Suprapubic skin (tissue), 4 donors: ENCODE measurements around the gene C11orf24.

Experiments
- EP300 ChIP-seq: sonication (generic); formaldehyde crosslinking; IDR thresholded peaks from one replicate; pipeline ENCODE4 v1.6.1; 2017; ENCODE audit warnings: antibody characterized with exemption
- POLR2A ChIP-seq, 2 donors: fragments of 450-650 bp; IDR thresholded peaks; one replicate each; pipeline ENCODE4 v1.6.1; 2017; ENCODE audit warnings: antibody characterized with exemption in 2 of 2, mild to moderate bottlenecking in 2 of 2, moderate library complexity in 2 of 2
- POLR2AphosphoS5 ChIP-seq, 3 donors: sonication (generic); formaldehyde crosslinking; IDR thresholded peaks; one replicate each; pipeline ENCODE4 v1.6.1; 2017; ENCODE audit warnings: antibody characterized with exemption in 3 of 3
- TF ChIP-seq, protein P1 (sequence below), 2 donors: fragments of 200-600 bp in 1 of 2; fragments of 450-650 bp in 1 of 2; sonication (generic) in 1 of 2; IDR thresholded peaks; one replicate each; pipeline ENCODE4 v1.5.1; 2016 to 2019; ENCODE audit warnings: antibody characterized with exemption in 2 of 2, mild to moderate bottlenecking in 1 of 2, moderate library complexity in 1 of 2

DNA sequence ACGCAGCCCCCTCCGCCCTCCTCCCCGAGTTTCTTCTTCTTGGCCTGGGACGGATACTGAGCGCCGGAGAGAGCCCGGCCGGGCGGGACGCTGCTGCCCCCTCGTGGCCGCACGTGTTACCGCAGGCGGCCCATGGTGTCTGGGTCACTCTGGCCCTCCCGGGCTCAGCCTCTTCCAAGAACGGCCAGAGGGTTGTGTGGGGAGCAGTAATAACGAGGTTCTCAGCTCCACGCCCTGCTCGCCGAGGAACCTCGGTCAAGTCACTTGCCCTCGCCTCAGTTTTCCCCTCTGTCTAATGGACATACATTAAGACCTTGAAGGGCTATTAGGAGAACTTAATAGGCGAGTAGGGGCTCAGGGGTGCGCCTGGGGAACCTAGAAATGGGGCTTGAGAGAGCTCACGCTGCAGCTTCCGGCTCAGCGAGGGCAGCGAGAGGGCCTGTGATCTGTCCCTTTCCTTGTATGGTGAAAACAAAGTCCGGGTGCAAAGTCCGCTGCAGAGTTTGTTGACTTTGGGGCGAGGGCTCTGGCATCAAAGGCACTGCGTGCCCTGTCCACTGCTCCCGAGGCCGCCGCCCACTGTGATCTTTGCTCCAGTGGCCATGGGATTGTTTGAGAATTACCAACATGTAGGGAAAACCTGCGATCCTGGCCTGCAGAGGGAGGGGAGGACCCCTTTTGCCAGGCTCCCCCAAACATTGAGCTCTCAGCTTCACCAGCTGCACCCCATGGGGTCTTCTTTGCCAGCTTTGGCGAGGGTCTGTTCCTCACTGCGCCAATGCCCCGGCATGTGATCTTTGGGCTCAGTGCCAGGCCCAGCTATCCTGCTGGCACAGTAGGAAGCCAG lies 26.3 kb upstream of the C11orf24 start:
- TF ChIP-seq, protein P1, sequence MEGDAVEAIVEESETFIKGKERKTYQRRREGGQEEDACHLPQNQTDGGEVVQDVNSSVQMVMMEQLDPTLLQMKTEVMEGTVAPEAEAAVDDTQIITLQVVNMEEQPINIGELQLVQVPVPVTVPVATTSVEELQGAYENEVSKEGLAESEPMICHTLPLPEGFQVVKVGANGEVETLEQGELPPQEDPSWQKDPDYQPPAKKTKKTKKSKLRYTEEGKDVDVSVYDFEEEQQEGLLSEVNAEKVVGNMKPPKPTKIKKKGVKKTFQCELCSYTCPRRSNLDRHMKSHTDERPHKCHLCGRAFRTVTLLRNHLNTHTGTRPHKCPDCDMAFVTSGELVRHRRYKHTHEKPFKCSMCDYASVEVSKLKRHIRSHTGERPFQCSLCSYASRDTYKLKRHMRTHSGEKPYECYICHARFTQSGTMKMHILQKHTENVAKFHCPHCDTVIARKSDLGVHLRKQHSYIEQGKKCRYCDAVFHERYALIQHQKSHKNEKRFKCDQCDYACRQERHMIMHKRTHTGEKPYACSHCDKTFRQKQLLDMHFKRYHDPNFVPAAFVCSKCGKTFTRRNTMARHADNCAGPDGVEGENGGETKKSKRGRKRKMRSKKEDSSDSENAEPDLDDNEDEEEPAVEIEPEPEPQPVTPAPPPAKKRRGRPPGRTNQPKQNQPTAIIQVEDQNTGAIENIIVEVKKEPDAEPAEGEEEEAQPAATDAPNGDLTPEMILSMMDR (IDR thresholded peaks at IDR 0.05): peak; percentile 95 to 99
- TF ChIP-seq POLR2A (IDR thresholded peaks at IDR 0.05) (no peak), POLR2AphosphoS5 (IDR thresholded peaks at IDR 0.05) (no peak), EP300 (no peak)
